ENCODE measurements around the gene C3. TPM values are rescaled to one million over a fixed set of nuclear protein-coding genes. Genes with fewer than 3 reads are reported as not detected.
A peak's percentile ranks its signal among the peaks of the same experiment; 100 is the strongest.

The C3 gene
- total RNA-seq, 1 donor from 2014 or later = 1.6 TPM

- H3K4me3 Mint-ChIP-seq (ENCODE audit: low read depth) = no peak overlapping the region
- peaks cover 21% of the 10 kb centered on the region for H3K4me1 Mint-ChIP-seq (ENCODE audit: low read depth)
- no peaks in the 10 kb centered on the region for H3K9me3 Mint-ChIP-seq (ENCODE audit: low read depth)
- DNase-seq (ENCODE audit: low spot score, unreplicated experiment) = no peak
- peak overlapping the region; percentile 27 for H3K27ac Mint-ChIP-seq
- no peaks in the 10 kb centered on the region for H3K27me3 Mint-ChIP-seq
- peaks cover 10% of the 10 kb centered on the region for H3K36me3 Mint-ChIP-seq (ENCODE audit: insufficient read depth)
- no peak for TF ChIP-seq CTCF (IDR thresholded peaks at IDR 0.05; ENCODE audit: unreplicated experiment)
These were observed 7.9 kb upstream of the C3 start for GRCh38 chr19:6728346-6728745.

GRCh38 chr19:6725513-6726231, 5.2 kb upstream of the C3 start:
- Mint-ChIP-seq H3K27me3 (no peaks in the 10 kb centered on the region), H3K4me1 (ENCODE audit: low read depth) (peaks cover 25% of the 10 kb centered on the region), H3K36me3 (ENCODE audit: insufficient read depth) (peaks cover 4% of the 10 kb centered on the region), H3K4me3 (ENCODE audit: low read depth) (no peak overlapping the region), H3K9me3 (ENCODE audit: low read depth) (no peaks in the 10 kb centered on the region), H3K27ac (peak overlapping the region; percentile 86)
- DNase-seq (ENCODE audit: low spot score, unreplicated experiment) = no peak
- no peak for TF ChIP-seq CTCF (IDR thresholded peaks at IDR 0.05; ENCODE audit: unreplicated experiment)

GRCh38 chr19:6724631-6725492, 4.4 kb upstream of the C3 start:
- H3K9me3 Mint-ChIP-seq (ENCODE audit: low read depth) = no peaks in the 10 kb centered on the region
- H3K36me3 Mint-ChIP-seq (ENCODE audit: insufficient read depth) = peaks cover 4% of the 10 kb centered on the region
- peaks cover 25% of the 10 kb centered on the region for H3K4me1 Mint-ChIP-seq (ENCODE audit: low read depth)
- no peak for TF ChIP-seq CTCF (IDR thresholded peaks at IDR 0.05; ENCODE audit: unreplicated experiment)
- DNase-seq (ENCODE audit: low spot score, unreplicated experiment) = no peak
- no peak overlapping the region for H3K4me3 Mint-ChIP-seq (ENCODE audit: low read depth)
- peaks cover 3% of the 10 kb centered on the region for H3K27me3 Mint-ChIP-seq
- peak overlapping the region; percentile 86 for H3K27ac Mint-ChIP-seq

GRCh38 chr19:6723738-6724137, 3.3 kb upstream of the C3 start:
- Mint-ChIP-seq H3K36me3 (ENCODE audit: insufficient read depth) (no peaks in the 10 kb centered on the region), H3K4me3 (ENCODE audit: low read depth) (no peak overlapping the region), H3K27ac (peak overlapping the region; percentile 49), H3K4me1 (ENCODE audit: low read depth) (peaks cover 25% of the 10 kb centered on the region), H3K9me3 (ENCODE audit: low read depth) (no peaks in the 10 kb centered on the region), H3K27me3 (peaks cover 8% of the 10 kb centered on the region)
- TF ChIP-seq CTCF (IDR thresholded peaks at IDR 0.05; ENCODE audit: unreplicated experiment) = no peak
- no peak for DNase-seq (ENCODE audit: low spot score, unreplicated experiment)

- H3K36me3 Mint-ChIP-seq (ENCODE audit: insufficient read depth) = no peaks in the 10 kb centered on the region
- H3K27me3 Mint-ChIP-seq = peaks cover 8% of the 10 kb centered on the region
- H3K4me1 Mint-ChIP-seq (ENCODE audit: low read depth) = peaks cover 20% of the 10 kb centered on the region
- H3K4me3 Mint-ChIP-seq (ENCODE audit: low read depth) = no peak overlapping the region
- H3K27ac Mint-ChIP-seq = no peak overlapping the region
- no peak for DNase-seq (ENCODE audit: low spot score, unreplicated experiment)
- no peak for TF ChIP-seq CTCF (IDR thresholded peaks at IDR 0.05; ENCODE audit: unreplicated experiment)
- H3K9me3 Mint-ChIP-seq (ENCODE audit: low read depth) = no peaks in the 10 kb centered on the region
These were observed 2.7 kb upstream of the C3 start for GRCh38 chr19:6723108-6723618.

Measured in progenitor cell of endocrine pancreas (in vitro differentiated cells).